ENCODE measurements around the gene RCCD1. TPM values are rescaled to one million over a fixed set of nuclear protein-coding genes. Genes with fewer than 3 reads are reported as not detected.
A peak's percentile ranks its signal among the peaks of the same experiment; 100 is the strongest.

The RCCD1 gene
- total and polyA plus RNA-seq, 9 of the 15 experiments (the other 6 are each of a cell fraction or from before 2014, with no cell fraction given): 11.1 to 51.4 (median 24.7) TPM

DNA sequence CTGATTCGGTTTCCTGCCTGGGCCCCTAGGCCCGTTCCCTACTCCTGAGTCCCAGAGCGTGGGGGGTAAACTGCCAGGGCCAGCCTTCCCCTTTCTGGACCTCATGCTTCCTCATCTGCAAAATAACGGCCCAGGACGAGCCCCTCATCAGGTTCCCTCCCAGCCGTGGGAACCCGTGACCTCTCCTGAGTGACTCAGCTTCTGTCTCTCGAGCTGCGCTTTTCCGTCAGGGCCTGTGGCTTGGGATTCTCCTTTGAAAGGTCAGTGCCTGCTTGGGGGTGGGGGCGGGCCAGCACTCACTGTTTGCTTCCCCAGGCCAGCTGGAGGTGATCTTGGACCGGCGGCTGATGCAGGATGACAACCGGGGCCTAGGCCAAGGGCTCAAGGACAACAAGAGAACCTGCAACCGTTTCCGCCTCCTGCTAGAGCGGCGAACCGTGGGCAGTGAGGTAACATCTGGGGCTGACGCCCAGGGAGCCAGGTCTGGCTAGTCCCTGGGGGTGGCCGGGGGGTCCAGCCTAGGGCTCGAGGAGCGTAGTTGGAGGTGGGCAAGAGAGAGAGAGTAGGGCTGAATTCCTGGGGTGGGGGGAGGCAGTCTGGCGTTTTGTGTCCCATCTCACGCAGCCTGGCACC is 38.8 kb upstream of the RCCD1 start (continued):
- TF ChIP-seq MBD1 (CRISPR knock-in tag; IDR thresholded peaks at IDR 0.05): no peak
- TF ChIP-seq CBX1 (IDR thresholded peaks at IDR 0.05; ENCODE audit: low read depth): no peak
- TF ChIP-seq ILF3 (IDR thresholded peaks at IDR 0.05; ENCODE audit: borderline replicate concordance): no peak
- peak; percentile 50 for TF ChIP-seq MEIS2 (IDR thresholded peaks at IDR 0.05; ENCODE audit: partially characterized antibody)
- no peak for TF ChIP-seq KAT8 (IDR thresholded peaks at IDR 0.05; ENCODE audit: low read depth)

DNA sequence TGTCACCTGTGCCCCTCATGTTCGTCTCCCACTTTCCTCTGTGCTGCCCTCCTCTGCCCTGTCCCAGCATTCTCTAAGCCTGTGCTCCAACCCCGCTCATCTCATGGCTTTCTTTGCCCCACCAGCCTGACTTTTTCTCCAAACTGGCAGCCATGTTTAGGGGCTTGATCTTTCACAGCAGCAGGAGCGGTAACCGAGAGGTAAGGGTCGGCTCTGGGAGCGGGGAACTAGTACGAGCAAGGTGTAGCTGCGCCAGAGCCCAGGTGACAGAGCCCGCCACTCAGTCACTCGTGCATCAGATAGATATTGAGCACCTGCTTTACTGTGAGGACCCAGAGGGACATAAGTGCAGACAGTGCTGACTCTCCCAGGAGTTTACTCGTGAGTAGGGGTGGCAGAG is 38.2 kb upstream of the RCCD1 start:
- peaks cover 19 to 33% of the 10 kb centered on the region in 2 experiments for H3K4me1 ChIP-seq (replicated peaks in 1 of 2; ENCODE audit: control insufficient read depth in 2 of 2, insufficient read depth in 2 of 2, low read length in 2 of 2)
- intact Hi-C loops (cut with micrococcal nuclease): no loop called here
- ChIA-PET CTCF (ENCODE audit: low intra/inter-chr PET ratio) (no interaction called here), POLR2A (interaction anchor here (0.7 to 4.7 kb wide), 4 partner anchors 9 to 556 kb away, joined by 3 to 54 read pairs (median 6); partner anchors contain the start of gene MAN2A2)
- H3K4me2 ChIP-seq (ENCODE audit: insufficient read depth, low read length): 0 out of 2 replicates have a peak overlapping the region, but pooled peaks have one; percentile 4
- H3K36me3 ChIP-seq (ENCODE audit: control insufficient read depth, insufficient read depth, low read length): peaks cover 100% of the 10 kb centered on the region
- peaks cover 6% of the 10 kb centered on the region; the same call in 2 of the 3 replicates for H3K79me2 ChIP-seq (ENCODE audit: control insufficient read depth, insufficient read depth, low read length)
- peak overlapping the region; percentile 80; the same call in 2 of the 3 replicates for H3K27ac ChIP-seq (ENCODE audit: extremely low read depth, low read depth, low read length)
- no peaks in the 10 kb centered on the region for H3K9me3 ChIP-seq (replicated peaks; ENCODE audit: control insufficient read depth, insufficient read depth, low read depth, low read length)
- FAIRE-seq: no peak
- TF ChIP-seq HDAC6 (IDR thresholded peaks at IDR 0.05; ENCODE audit: low read depth, low read length): no peak
- peak; percentile 5; the same call in 1 of the 2 replicates for TF ChIP-seq SP1 (CRISPR knock-in tag; IDR thresholded peaks at IDR 0.05)
- WGBS (ENCODE audit: insufficient coverage, low coverage, missing lambda C conversion rate): 95% methylated on average over 11 of the region's 11 CpGs
- BruUV-seq (replicated peaks): no TSS peak
- DNase-seq (ENCODE audit: extremely low read depth in 1 of 4, low spot score in 3 of 4): no peak
- no peaks in the 10 kb centered on the region for H3K9me1 ChIP-seq (ENCODE audit: control insufficient read depth, insufficient read depth, low read length)
- no peak for ATAC-seq
- peak overlapping the region in 1 of 2 experiments; percentile 13; a peak in 3 of 4 replicates for H3K9ac ChIP-seq (ENCODE audit: insufficient read depth in 1 of 2, low read depth in 2 of 2, low read length in 2 of 2)
- H3K4me3 ChIP-seq: no peak overlapping the region
- H2AFZ ChIP-seq (ENCODE audit: low read depth, low read length): no peak overlapping the region
- in situ Hi-C loops (cut with MboI): no loop called here
- no peaks in the 10 kb centered on the region for H4K20me1 ChIP-seq (replicated peaks; ENCODE audit: control insufficient read depth, insufficient read depth, low read length)
- no peaks in the 10 kb centered on the region for H3K27me3 ChIP-seq (ENCODE audit: control insufficient read depth in 2 of 2, insufficient read depth in 2 of 2, low read length in 2 of 2)

All from K562 (cell line).